Measurements from ENCODE around the gene FNDC5.

FNDC5 gene

GRCh38 chr1:32825181-32825580 lies 45.5 kb downstream of the FNDC5 start:
- H3K36me3 ChIP-seq (ENCODE audit: control insufficient read depth in 1 of 2, insufficient read depth in 2 of 2, low read length in 2 of 2) = peaks cover 6 to 19% of the 10 kb centered on the region in 2 experiments
- no peak overlapping the region for H3K4ac ChIP-seq (ENCODE audit: low read depth, low read length)
- H3K79me2 ChIP-seq (ENCODE audit: control insufficient read depth, insufficient read depth, low read length, poor library complexity) = no peaks in the 10 kb centered on the region
- no peak overlapping the region for H2BK12ac ChIP-seq (ENCODE audit: low read length)
- no peak overlapping the region for H2BK120ac ChIP-seq (ENCODE audit: insufficient read depth, low read length, poor library complexity)
- no peak overlapping the region for H4K91ac ChIP-seq (ENCODE audit: low read depth, low read length)
- no peak overlapping the region for H4K12ac ChIP-seq (ENCODE audit: low read depth, low read length)
- no peak overlapping the region for H2AFZ ChIP-seq (ENCODE audit: insufficient read depth, low read length, poor library complexity)
- no peak overlapping the region for H3K27ac ChIP-seq (ENCODE audit: low read depth, low read length)
- no peaks in the 10 kb centered on the region for H3K79me1 ChIP-seq (ENCODE audit: low read length)
- no peak overlapping the region for H3K9ac ChIP-seq (ENCODE audit: low read length)
- H3K14ac ChIP-seq (ENCODE audit: low read length) = no peak overlapping the region
- H3K27me3 ChIP-seq (ENCODE audit: insufficient read depth, low read length) = no peaks in the 10 kb centered on the region
- H2AK5ac ChIP-seq (ENCODE audit: low read length) = no peak overlapping the region
- H3K4me2 ChIP-seq (ENCODE audit: low read length) = no peak overlapping the region
- H3K9me3 ChIP-seq (ENCODE audit: insufficient read depth, low read depth, low read length) = no peaks in the 10 kb centered on the region
- no CpG with 5 or more reads among the region's 3 CpGs for WGBS (ENCODE audit: extremely low coverage, insufficient coverage, insufficient read length)
- no peak for DNase-seq
- H3K23ac ChIP-seq (ENCODE audit: low read length) = no peak overlapping the region
- no peaks in the 10 kb centered on the region for H3K4me1 ChIP-seq (ENCODE audit: control insufficient read depth in 1 of 2, insufficient read depth in 2 of 2, low read length in 2 of 2)
- no peak overlapping the region for H3K4me3 ChIP-seq (ENCODE audit: low read depth, low read length)
- no peak overlapping the region for H4K8ac ChIP-seq (ENCODE audit: low read depth, low read length)
- H3K18ac ChIP-seq (ENCODE audit: low read length) = no peak overlapping the region
- H2BK5ac ChIP-seq (ENCODE audit: low read depth, low read length, poor library complexity) = no peak overlapping the region

DNA sequence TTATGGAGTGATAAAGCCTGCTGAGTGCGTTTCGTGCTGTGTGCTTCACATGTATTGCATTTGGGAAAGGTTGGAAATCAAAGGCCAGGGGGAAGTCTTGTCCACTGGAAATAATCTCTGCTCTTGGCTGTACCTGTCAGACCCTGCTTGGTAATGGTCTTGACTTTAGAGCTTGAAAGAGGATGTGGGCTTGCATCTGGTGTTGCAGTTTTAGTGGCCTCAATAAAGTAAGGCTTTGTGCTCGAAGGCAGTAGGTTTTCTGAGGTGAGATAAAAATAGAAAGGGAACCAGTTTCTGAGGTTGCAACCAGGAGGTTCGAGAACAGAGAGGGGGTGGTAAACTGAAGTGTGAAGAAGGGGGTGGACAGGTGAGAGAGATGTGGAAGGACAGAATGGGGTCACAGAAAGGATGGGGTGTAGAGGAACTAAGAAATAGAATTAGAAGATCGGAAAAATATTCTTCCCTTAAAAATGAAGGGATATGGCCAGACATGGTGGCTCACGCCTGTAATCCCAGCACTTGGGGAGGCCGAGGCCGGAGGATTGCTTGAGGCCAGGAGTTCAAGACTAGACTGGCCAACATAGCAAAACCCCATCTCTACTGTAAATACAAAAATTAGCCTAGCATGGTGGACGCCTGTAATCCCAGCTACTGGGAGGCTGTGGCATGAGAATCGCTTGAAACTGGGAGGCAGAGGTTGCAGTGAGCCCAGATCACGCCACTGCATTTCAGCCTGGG lies 51.7 kb downstream of the FNDC5 start:
- H3K4me2 ChIP-seq (ENCODE audit: low read length) = peak overlapping the region; percentile 80
- no peak overlapping the region for H2AFZ ChIP-seq (ENCODE audit: insufficient read depth, low read length, poor library complexity)
- H2BK120ac ChIP-seq (ENCODE audit: insufficient read depth, low read length, poor library complexity) = no peak overlapping the region
- peak overlapping the region; percentile 81 for H3K4ac ChIP-seq (ENCODE audit: low read depth, low read length)
- H3K9me3 ChIP-seq (ENCODE audit: insufficient read depth, low read depth, low read length) = no peaks in the 10 kb centered on the region
- WGBS (ENCODE audit: extremely low coverage, insufficient coverage, insufficient read length) = no CpG with 5 or more reads among the region's 11 CpGs
- no peak overlapping the region for H4K12ac ChIP-seq (ENCODE audit: low read depth, low read length)
- no peak for DNase-seq
- H3K23ac ChIP-seq (ENCODE audit: low read length) = no peak overlapping the region
- peaks cover 0 to 5% of the 10 kb centered on the region in 2 experiments for H3K4me1 ChIP-seq (ENCODE audit: control insufficient read depth in 1 of 2, insufficient read depth in 2 of 2, low read length in 2 of 2)
- H3K79me1 ChIP-seq (ENCODE audit: low read length) = peaks cover 15% of the 10 kb centered on the region
- H4K91ac ChIP-seq (ENCODE audit: low read depth, low read length) = no peak overlapping the region
- H2AK5ac ChIP-seq (ENCODE audit: low read length) = no peak overlapping the region
- no peak overlapping the region for H4K8ac ChIP-seq (ENCODE audit: low read depth, low read length)
- peak overlapping the region; percentile 49 for H3K18ac ChIP-seq (ENCODE audit: low read length)
- H3K27ac ChIP-seq (ENCODE audit: low read depth, low read length) = no peak overlapping the region
- no peak overlapping the region for H2BK12ac ChIP-seq (ENCODE audit: low read length)
- no peaks in the 10 kb centered on the region for H3K27me3 ChIP-seq (ENCODE audit: insufficient read depth, low read length)
- no peak overlapping the region for H3K4me3 ChIP-seq (ENCODE audit: low read depth, low read length)
- peak overlapping the region; percentile 47 for H3K9ac ChIP-seq (ENCODE audit: low read length)
- H3K14ac ChIP-seq (ENCODE audit: low read length) = no peak overlapping the region
- no peak overlapping the region for H2BK5ac ChIP-seq (ENCODE audit: low read depth, low read length, poor library complexity)
- H3K36me3 ChIP-seq (ENCODE audit: control insufficient read depth in 1 of 2, insufficient read depth in 2 of 2, low read length in 2 of 2) = peaks cover 0 to 2% of the 10 kb centered on the region in 2 experiments
- peaks cover 14% of the 10 kb centered on the region for H3K79me2 ChIP-seq (ENCODE audit: control insufficient read depth, insufficient read depth, low read length, poor library complexity)

DNA sequence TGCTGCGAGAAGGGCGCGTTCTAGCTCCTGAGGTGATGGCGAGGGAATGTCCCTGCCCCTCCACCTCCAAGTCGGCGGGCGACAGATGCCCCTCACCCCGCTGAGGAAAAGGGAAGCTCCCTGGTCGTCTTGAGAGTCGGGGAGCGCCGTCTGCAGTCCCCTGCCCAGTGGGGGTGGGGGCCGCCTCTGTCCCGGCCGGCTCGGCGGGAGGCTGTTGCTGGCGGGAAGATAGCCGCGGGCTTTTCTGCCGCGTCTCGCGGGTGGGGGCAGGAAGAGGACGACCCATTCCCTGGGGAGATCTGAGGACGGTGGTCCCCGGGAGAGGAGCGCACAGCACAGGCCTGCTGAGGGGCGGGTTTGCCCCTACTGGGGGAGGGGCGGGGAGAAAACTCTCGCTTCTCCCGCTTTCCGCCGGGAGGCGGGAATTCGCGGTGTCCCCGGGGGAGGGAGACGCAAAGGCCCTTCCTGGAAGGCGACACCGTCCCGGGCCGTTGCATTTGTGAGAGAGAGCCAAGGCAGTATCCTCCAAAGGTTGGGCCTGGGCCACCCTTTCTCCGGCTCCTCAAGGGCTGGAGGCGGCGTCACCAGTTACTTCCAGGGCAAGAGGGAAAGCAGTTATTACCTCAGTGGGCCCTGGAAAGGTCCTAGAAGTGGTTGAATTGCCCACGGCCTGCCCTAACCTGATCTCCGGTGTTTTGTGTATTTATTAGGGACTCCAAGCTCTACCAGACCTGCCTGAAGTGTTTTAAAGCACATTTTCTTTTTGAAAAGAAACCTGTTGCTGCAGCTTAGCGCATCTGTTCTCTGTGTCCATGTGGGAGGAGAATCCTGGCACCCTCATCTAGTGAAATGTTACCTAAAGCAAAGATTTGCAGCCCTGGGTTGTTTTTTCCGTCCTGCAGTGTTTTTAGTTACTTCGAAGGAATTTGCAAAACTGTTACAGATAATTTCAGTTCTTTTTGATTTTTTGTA lies 52.6 kb downstream of the FNDC5 start:
- peak overlapping the region; percentile 97 for H4K12ac ChIP-seq (ENCODE audit: low read depth, low read length)

GRCh38 chr1:32817159-32817814 lies 53.4 kb downstream of the FNDC5 start, which contains the start of the genes S100PBP and YARS1:
S100PBP (plus strand) TSS chr1:32817653; CDS start chr1:32826100, 8,447 bp downstream.
YARS1 (minus strand) TSS chr1:32817358; CDS start chr1:32817244, 114 bp downstream.
- H3K9me3 ChIP-seq (ENCODE audit: insufficient read depth, low read depth, low read length) = no peaks in the 10 kb centered on the region
- H3K18ac ChIP-seq (ENCODE audit: low read length) = peak within 1 kb of the TSS; percentile 97
- H2AK5ac ChIP-seq (ENCODE audit: low read length) = peak within 1 kb of the TSS; percentile 98
- H2AFZ ChIP-seq (ENCODE audit: insufficient read depth, low read length, poor library complexity) = peak within 1 kb of the TSS; percentile 97
- peak within 1 kb of the TSS; percentile 88 for H3K9ac ChIP-seq (ENCODE audit: low read length)
- H3K14ac ChIP-seq (ENCODE audit: low read length) = peak within 1 kb of the TSS; percentile 98
- no CpG with 5 or more reads among the region's 55 CpGs for WGBS (ENCODE audit: extremely low coverage, insufficient coverage, insufficient read length)
- peak within 1 kb of the TSS; percentile 99 for H2BK120ac ChIP-seq (ENCODE audit: insufficient read depth, low read length, poor library complexity)
- H2BK12ac ChIP-seq (ENCODE audit: low read length) = peak within 1 kb of the TSS; percentile 60
- H3K27me3 ChIP-seq (ENCODE audit: insufficient read depth, low read length) = no peaks in the 10 kb centered on the region
- H3K4me2 ChIP-seq (ENCODE audit: low read length) = peak within 1 kb of the TSS; percentile 80
- H3K79me2 ChIP-seq (ENCODE audit: control insufficient read depth, insufficient read depth, low read length, poor library complexity) = peaks cover 14% of the 10 kb centered on the region
- peak; percentile 99 for DNase-seq
- H4K8ac ChIP-seq (ENCODE audit: low read depth, low read length) = peak within 1 kb of the TSS; percentile 98
- H4K91ac ChIP-seq (ENCODE audit: low read depth, low read length) = peak within 1 kb of the TSS; percentile 99
- H3K4ac ChIP-seq (ENCODE audit: low read depth, low read length) = peak within 1 kb of the TSS; percentile 97
- peak within 1 kb of the TSS; percentile 94 for H3K27ac ChIP-seq (ENCODE audit: low read depth, low read length)
- H3K79me1 ChIP-seq (ENCODE audit: low read length) = peaks cover 15% of the 10 kb centered on the region
- peak within 1 kb of the TSS; percentile 94 for H3K4me3 ChIP-seq (ENCODE audit: low read depth, low read length)
- H3K4me1 ChIP-seq (ENCODE audit: control insufficient read depth in 1 of 2, insufficient read depth in 2 of 2, low read length in 2 of 2) = peaks cover 0 to 5% of the 10 kb centered on the region in 2 experiments
- H2BK5ac ChIP-seq (ENCODE audit: low read depth, low read length, poor library complexity) = peak within 1 kb of the TSS; percentile 95
- peak within 1 kb of the TSS; percentile 97 for H4K12ac ChIP-seq (ENCODE audit: low read depth, low read length)
- peaks cover 0 to 2% of the 10 kb centered on the region in 2 experiments for H3K36me3 ChIP-seq (ENCODE audit: control insufficient read depth in 1 of 2, insufficient read depth in 2 of 2, low read length in 2 of 2)
- H3K23ac ChIP-seq (ENCODE audit: low read length) = no peak within 1 kb of the TSS

More for the DNA sequence above, 52.6 kb downstream of the FNDC5 start:
- WGBS (ENCODE audit: extremely low coverage, insufficient coverage, insufficient read length) = no CpG with 5 or more reads among the region's 51 CpGs
- Histone ChIP-seq H4K8ac (ENCODE audit: low read depth, low read length) (peak overlapping the region; percentile 98), H3K4ac (ENCODE audit: low read depth, low read length) (peak overlapping the region; percentile 97), H3K4me1 (ENCODE audit: control insufficient read depth in 1 of 2, insufficient read depth in 2 of 2, low read length in 2 of 2) (peaks cover 0 to 5% of the 10 kb centered on the region in 2 experiments), H3K79me2 (ENCODE audit: control insufficient read depth, insufficient read depth, low read length, poor library complexity) (peaks cover 14% of the 10 kb centered on the region), H3K18ac (ENCODE audit: low read length) (peak overlapping the region; percentile 97), H2AK5ac (ENCODE audit: low read length) (peak overlapping the region; percentile 98), H3K4me2 (ENCODE audit: low read length) (peak overlapping the region; percentile 80), H3K27me3 (ENCODE audit: insufficient read depth, low read length) (no peaks in the 10 kb centered on the region), H2BK120ac (ENCODE audit: insufficient read depth, low read length, poor library complexity) (peak overlapping the region; percentile 99), H3K9ac (ENCODE audit: low read length) (peak overlapping the region; percentile 85), H3K4me3 (ENCODE audit: low read depth, low read length) (peak overlapping the region; percentile 88), H2BK12ac (ENCODE audit: low read length) (peak overlapping the region; percentile 60), H3K27ac (ENCODE audit: low read depth, low read length) (peak overlapping the region; percentile 94), H3K79me1 (ENCODE audit: low read length) (peaks cover 15% of the 10 kb centered on the region), H4K91ac (ENCODE audit: low read depth, low read length) (peak overlapping the region; percentile 99), H2BK5ac (ENCODE audit: low read depth, low read length, poor library complexity) (peak overlapping the region; percentile 95), H3K36me3 (ENCODE audit: control insufficient read depth in 1 of 2, insufficient read depth in 2 of 2, low read length in 2 of 2) (peaks cover 0 to 2% of the 10 kb centered on the region in 2 experiments), H3K23ac (ENCODE audit: low read length) (no peak overlapping the region), H3K9me3 (ENCODE audit: insufficient read depth, low read depth, low read length) (no peaks in the 10 kb centered on the region), H3K14ac (ENCODE audit: low read length) (peak overlapping the region; percentile 98), H2AFZ (ENCODE audit: insufficient read depth, low read length, poor library complexity) (peak overlapping the region; percentile 97)
- peak; percentile 55 to 69 for DNase-seq
